HepG2 (cell line): ENCODE results near the gene ZNF444. TPM values are rescaled to one million over a fixed set of nuclear protein-coding genes. Genes with fewer than 3 reads are reported as not detected.

Source experiments
- ATAC-seq: fragments of 200-7000 bp; cut with Tn5 transposase; 3 replicates; pipeline ENCODE4 v1.9.1; 2020; ENCODE audit warnings: mild to moderate bottlenecking, moderate library complexity
- BruUV-seq: library from RNA; stranded (reverse); fragments of 400-500 nt; replicated peaks from 2 replicates; lab custom pipeline; 2021; lab: Mats Ljungman, UMichigan
- CTCF ChIA-PET: fragments of 300-600 bp; formaldehyde crosslinking; extraction: SDS; loops from one replicate; lab custom pipeline; 2021; ENCODE audit warnings: low total read pairs, inconsistent platforms, low intra/inter-chr PET ratio; lab: Yijun Ruan, JAX
- POLR2A ChIA-PET: fragments of 350-600 bp; sonication (Branson Sonifier 250); formaldehyde crosslinking; loops from one replicate; lab custom pipeline; 2020; ENCODE audit warnings: antibody characterized with exemption, inconsistent platforms; lab: Yijun Ruan, JAX
- DNase-seq: peaks from one replicate; pipeline ENCODE4 v3.0.0-alpha.2; 2015; ENCODE audit warnings: low spot score
- FAIRE-seq: peaks from 3 replicates; lab custom pipeline; 2011; peaks lifted over from hg19 to GRCh38; lab: Jason Lieb, UNC
- H2AFZ ChIP-seq: one replicate; pipeline ENCODE4 v1.6.1; 2011; ENCODE audit warnings: low read length, inconsistent platforms
- H3K27ac ChIP-seq: fragments of 300-600 bp; 3 replicates; pipeline ENCODE4 v1.8.0; 2011; ENCODE audit warnings: mixed run types, mild to moderate bottlenecking, mixed read lengths, low read length, inconsistent platforms; ENCODE audit not compliant: insufficient read depth; ENCODE audit errors: extremely low read length
- H3K27me3 ChIP-seq, 2 experiments: fragments of 200-600 bp in 1 of 2; 2 replicates in 1 of 2; 3 replicates in 1 of 2; pipeline versions ENCODE4 v1.6.0 to v1.8.0; 2011; ENCODE audit warnings: low read length in 2 of 2, mild to moderate bottlenecking in 2 of 2, moderate library complexity in 2 of 2, inconsistent platforms in 1 of 2; ENCODE audit not compliant: insufficient read depth in 2 of 2, control insufficient read depth in 1 of 2
- H3K36me3 ChIP-seq, 2 experiments: fragments of 200-600 bp in 1 of 2; replicated peaks in 1 of 2; 2 replicates in 1 of 2; 3 replicates in 1 of 2; pipeline versions ENCODE4 v1.5.1 to v1.8.0; 2011; ENCODE audit warnings: low read length in 2 of 2, inconsistent platforms in 1 of 2; ENCODE audit not compliant: insufficient read depth in 2 of 2, control insufficient read depth in 1 of 2
- H3K4me1 ChIP-seq: 2 replicates; pipeline ENCODE4 v1.5.1; 2012; ENCODE audit warnings: low read length, inconsistent platforms; ENCODE audit not compliant: insufficient read depth
- H3K4me2 ChIP-seq: 2 replicates; pipeline ENCODE4 v1.6.0; 2011; ENCODE audit warnings: low read depth, low read length, inconsistent platforms
- H3K4me3 ChIP-seq, 3 experiments: fragments of 200-600 bp in 1 of 3; sonication (generic), shearing (Covaris generic) in 1 of 3; replicated peaks in 1 of 3; 2 replicates each; pipeline ENCODE4 v1.5.1; 2011 to 2016; ENCODE audit warnings: low read length in 3 of 3, inconsistent platforms in 2 of 3, low read depth in 2 of 3, mild to moderate bottlenecking in 2 of 3, control low read depth in 1 of 3, mixed read lengths in 1 of 3; ENCODE audit not compliant: insufficient read depth in 1 of 3
- H3K79me2 ChIP-seq: one replicate; pipeline ENCODE4 v1.6.1; 2011; ENCODE audit warnings: low read length, inconsistent platforms; ENCODE audit not compliant: insufficient read depth
- H3K9ac ChIP-seq: 2 replicates; pipeline ENCODE4 v1.6.0; 2011; ENCODE audit warnings: mild to moderate bottlenecking, low read depth, low read length, inconsistent platforms; ENCODE audit not compliant: insufficient read depth
- H3K9me3 ChIP-seq: 2 replicates; pipeline ENCODE4 v1.5.1; 2012; ENCODE audit warnings: mild to moderate bottlenecking, low read length
- H4K20me1 ChIP-seq: 2 replicates; pipeline ENCODE4 v1.6.0; 2011; ENCODE audit warnings: inconsistent platforms, mild to moderate bottlenecking, low read length, moderate library complexity; ENCODE audit not compliant: insufficient read depth
- HDAC1 ChIP-seq: sonication (generic); formaldehyde crosslinking; IDR thresholded peaks from 2 replicates; pipeline ENCODE4 v1.5.1; 2020; ENCODE audit warnings: mild to moderate bottlenecking, missing genetic modification reagents
- MBD4 ChIP-seq: IDR thresholded peaks from 2 replicates; pipeline ENCODE4 v1.6.1; 2012; ENCODE audit warnings: low read length, inconsistent platforms, borderline replicate concordance
- NR2F6 ChIP-seq, 2 experiments: IDR thresholded peaks; 2 replicates each; pipeline ENCODE4 v1.6.1; 2016; ENCODE audit warnings: antibody characterized with exemption in 1 of 2, mild to moderate bottlenecking in 1 of 2
- ZSCAN9 ChIP-seq: IDR thresholded peaks from 2 replicates; pipeline ENCODE4 v1.6.1; 2016; ENCODE audit warnings: borderline replicate concordance
- WGBS: methylation state at CpG from one replicate; pipeline ENCODE4 v1.1.6; 2017; ENCODE audit warnings: low lambda C conversion rate; 5-methylcytosine and 5-hydroxymethylcytosine counted together
- in situ Hi-C: cut with HindIII; loops from 2 replicates; pipeline ENCODE4 v1.10.0; 2017; ENCODE audit warnings: low pct_unique_long_range_greater_than_20kb; ENCODE audit not compliant: extremely low pct_ligation_motif_present
- intact Hi-C: fragments of 100-400 bp; cut with micrococcal nuclease; formaldehyde crosslinking; loops from one replicate; pipeline ENCODE4 v1.10.0; 2022; ENCODE audit not compliant: unreplicated experiment
- polyA plus RNA-seq, 8 experiments: library from polyadenylated mRNA; depleted of rRNA in 3 of 8; stranded (reverse) in 7 of 8; unstranded in 1 of 8; fragments of >200 nt; fragmentation: Illumina TruSeq in 4 of 8; extraction: Trizol in 4 of 8; gene quantifications; 2 replicates each; pipeline versions ENCODE4 v1.2.1 to v1.2.3, GENCODE V29; 2011 to 2016; ENCODE audit warnings: low read depth in 4 of 8, missing spikeins in 1 of 8, mixed read lengths in 1 of 8; ENCODE audit not compliant: insufficient read depth in 1 of 8
- total RNA-seq, 5 experiments: library from RNA; depleted of rRNA; stranded (reverse); fragments of >200 nt; fragmentation: Illumina TruSeq; extraction: Trizol; gene quantifications; 2 replicates each; pipeline ENCODE4 v1.2.3, GENCODE V29; 2016; ENCODE audit warnings: low read depth in 1 of 5
- TF ChIP-seq, protein P1 (sequence below): sonication (generic); formaldehyde crosslinking; IDR thresholded peaks from 2 replicates; pipeline ENCODE4 v1.5.1; 2020; ENCODE audit warnings: mild to moderate bottlenecking, missing genetic modification reagents, moderate library complexity

The ZNF444 gene
- total and polyA plus RNA-seq, 2 of the 13 experiments (the other 11 are each of a cell fraction or from before 2014, with no cell fraction given) = 27.4 to 30.3 TPM

DNA sequence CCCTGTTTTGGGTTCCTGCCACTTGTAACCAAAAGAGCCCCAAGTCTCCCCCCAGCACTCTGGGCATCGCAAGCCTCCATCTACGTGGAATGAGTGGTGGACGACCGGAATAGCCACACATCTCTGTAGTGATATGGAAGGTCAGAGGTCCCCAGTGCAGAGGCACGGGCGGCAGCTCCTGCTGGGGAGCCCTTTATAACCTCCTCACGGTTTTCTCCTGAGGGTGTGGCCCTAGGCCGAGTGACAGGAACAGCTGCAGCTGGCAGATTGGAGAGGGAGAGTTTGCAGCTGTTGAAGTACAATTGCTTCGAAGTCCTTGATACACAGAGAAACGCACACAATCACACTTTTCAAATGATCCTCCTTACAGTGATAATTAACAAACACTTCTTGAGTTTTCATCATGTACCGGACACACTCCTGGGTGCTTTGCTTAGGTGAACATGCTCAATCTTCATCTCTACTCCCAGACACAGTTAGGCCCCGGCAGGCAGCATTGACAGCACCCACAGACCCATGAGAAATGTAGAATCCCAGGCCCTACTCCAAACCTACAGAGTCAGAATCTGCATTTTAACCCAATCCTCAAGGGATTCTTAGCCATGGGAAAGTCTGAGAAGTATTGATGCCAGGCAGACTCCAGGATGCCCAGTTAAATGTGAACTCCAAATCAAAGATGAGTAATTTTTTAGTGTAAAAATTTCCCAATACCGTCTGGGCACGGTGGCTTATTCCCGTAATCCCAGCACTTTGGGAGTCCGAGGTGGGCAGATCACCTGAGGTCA, 15.1 kb upstream of the ZNF444 start:
- 23% methylated on average over 15 of the region's 16 CpGs for WGBS

More for the DNA sequence above, 15.1 kb upstream of the ZNF444 start:
- POLR2A ChIA-PET = interaction anchor here (1.3 to 2.1 kb wide), 4 partner anchors 11 to 17 kb away, joined by 3 to 9 read pairs (median 7); partner anchors contain the start of gene ZNF444
- no peaks in the 10 kb centered on the region for H3K9me3 ChIP-seq
- H3K4me3 ChIP-seq = peak overlapping the region in 2 of 3 experiments; percentile 19 to 50; a peak in 4 of 6 replicates
- no peak overlapping the region for H3K27ac ChIP-seq
- no peak for TF ChIP-seq ZSCAN9
- TF ChIP-seq NR2F6 (IDR thresholded peaks at IDR 0.05) = peak; percentile 34; the same call in 1 of the 2 replicates
- 0 out of 2 replicates have a peak, but pooled peaks have one; percentile 29 for TF ChIP-seq NR2F6 (CRISPR knock-in tag; IDR thresholded peaks at IDR 0.05)
- TF ChIP-seq, protein P1, sequence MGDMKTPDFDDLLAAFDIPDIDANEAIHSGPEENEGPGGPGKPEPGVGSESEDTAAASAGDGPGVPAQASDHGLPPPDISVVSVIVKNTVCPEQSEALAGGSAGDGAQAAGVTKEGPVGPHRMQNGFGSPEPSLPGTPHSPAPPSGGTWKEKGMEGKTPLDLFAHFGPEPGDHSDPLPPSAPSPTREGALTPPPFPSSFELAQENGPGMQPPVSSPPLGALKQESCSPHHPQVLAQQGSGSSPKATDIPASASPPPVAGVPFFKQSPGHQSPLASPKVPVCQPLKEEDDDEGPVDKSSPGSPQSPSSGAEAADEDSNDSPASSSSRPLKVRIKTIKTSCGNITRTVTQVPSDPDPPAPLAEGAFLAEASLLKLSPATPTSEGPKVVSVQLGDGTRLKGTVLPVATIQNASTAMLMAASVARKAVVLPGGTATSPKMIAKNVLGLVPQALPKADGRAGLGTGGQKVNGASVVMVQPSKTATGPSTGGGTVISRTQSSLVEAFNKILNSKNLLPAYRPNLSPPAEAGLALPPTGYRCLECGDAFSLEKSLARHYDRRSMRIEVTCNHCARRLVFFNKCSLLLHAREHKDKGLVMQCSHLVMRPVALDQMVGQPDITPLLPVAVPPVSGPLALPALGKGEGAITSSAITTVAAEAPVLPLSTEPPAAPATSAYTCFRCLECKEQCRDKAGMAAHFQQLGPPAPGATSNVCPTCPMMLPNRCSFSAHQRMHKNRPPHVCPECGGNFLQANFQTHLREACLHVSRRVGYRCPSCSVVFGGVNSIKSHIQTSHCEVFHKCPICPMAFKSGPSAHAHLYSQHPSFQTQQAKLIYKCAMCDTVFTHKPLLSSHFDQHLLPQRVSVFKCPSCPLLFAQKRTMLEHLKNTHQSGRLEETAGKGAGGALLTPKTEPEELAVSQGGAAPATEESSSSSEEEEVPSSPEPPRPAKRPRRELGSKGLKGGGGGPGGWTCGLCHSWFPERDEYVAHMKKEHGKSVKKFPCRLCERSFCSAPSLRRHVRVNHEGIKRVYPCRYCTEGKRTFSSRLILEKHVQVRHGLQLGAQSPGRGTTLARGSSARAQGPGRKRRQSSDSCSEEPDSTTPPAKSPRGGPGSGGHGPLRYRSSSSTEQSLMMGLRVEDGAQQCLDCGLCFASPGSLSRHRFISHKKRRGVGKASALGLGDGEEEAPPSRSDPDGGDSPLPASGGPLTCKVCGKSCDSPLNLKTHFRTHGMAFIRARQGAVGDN (CRISPR knock-in tag) = peak; percentile 24; the same call in 1 of the 2 replicates
- TF ChIP-seq HDAC1 = peak; percentile 39; the same call in 1 of the 2 replicates
- TF ChIP-seq MBD4 = no peak
- no peak for FAIRE-seq
- H3K79me2 ChIP-seq = no peaks in the 10 kb centered on the region
- peak overlapping the region; percentile 35 for H3K9ac ChIP-seq
- no peaks in the 10 kb centered on the region for H3K36me3 ChIP-seq
- peaks cover 39% of the 10 kb centered on the region for H3K4me1 ChIP-seq
- ATAC-seq = no peak
- DNase-seq = no peak
- in situ Hi-C loops = no loop called here
- peak overlapping the region; percentile 48 for H2AFZ ChIP-seq
- H3K4me2 ChIP-seq = peak overlapping the region; percentile 66
- intact Hi-C loops = no loop called here
- H3K27me3 ChIP-seq = no peaks in the 10 kb centered on the region
- no peaks in the 10 kb centered on the region for H4K20me1 ChIP-seq
- CTCF ChIA-PET = no interaction called here
- BruUV-seq = no TSS peak
